ENCODE measurements around the gene CDKN2B-AS1. TPM values are rescaled to one million over a fixed set of nuclear protein-coding genes. Genes with fewer than 3 reads are reported as not detected.
"Not testable (repeated sequence)": the region's sequence is repeated elsewhere in the genome, so short reads cannot be mapped to it uniquely, and the experiment has no call there.

The CDKN2B-AS1 gene
- 1 to 10 TPM in 2 of 4 donors, under 1 TPM in 2; 0.49 to 2.0 (median 1.0) TPM for total RNA-seq
- 100 to 1,000 TPM in 2 of 3 donors, 10 to 100 TPM in 1; 31.1 to 264 (median 250) TPM for polyA plus RNA-seq

GRCh38 chr9:21994556-21995005, at the start of gene CDKN2B-AS1:
CDKN2B-AS1 (plus strand) TSS chr9:21994791.
- Histone ChIP-seq H3K4me1 (peaks cover 0 to 25% (median 10%) of the 10 kb centered on the region in 4 donors), H3K36me3 (no peaks in the 10 kb centered on the region), H3K27me3 (peaks cover 20 to 64% (median 28%) of the 10 kb centered on the region in 3 donors), H3K9me3 (no peaks in the 10 kb centered on the region), H3K4me3 (peak within 1 kb of the TSS; percentile 57 to 92 (median 72)), H3K27ac (peak within 1 kb of the TSS; percentile 70 to 85 (median 76))
- intact Hi-C loops (cut with DNase I) = no loop called here
- WGBS, 2 donors = 0 to 1% methylated on average over 43 of the region's 43 CpGs
- no peak for TF ChIP-seq POLR2AphosphoS5 (IDR thresholded peaks at IDR 0.05)
- TF ChIP-seq POLR2A (IDR thresholded peaks at IDR 0.05) = no peak
- TF ChIP-seq CTCF (IDR thresholded peaks at IDR 0.05) = no peak
- no peak for TF ChIP-seq EP300 (IDR thresholded peaks at IDR 0.05)
- no peak for DNase-seq

GRCh38 chr9:21945606-21946005, 49.0 kb upstream of the CDKN2B-AS1 start:
- Histone ChIP-seq H3K4me1 (no peaks in the 10 kb centered on the region), H3K27me3 (no peaks in the 10 kb centered on the region), H3K4me3 (no peak overlapping the region), H3K9me3 (no peaks in the 10 kb centered on the region), H3K36me3 (no peaks in the 10 kb centered on the region), H3K27ac (no peak overlapping the region)
- WGBS, 2 donors = 90% methylated on average over 2 of the region's 2 CpGs
- no peak for TF ChIP-seq POLR2AphosphoS5 (IDR thresholded peaks at IDR 0.05)
- TF ChIP-seq EP300 (IDR thresholded peaks at IDR 0.05) = no peak
- no peak for TF ChIP-seq CTCF (IDR thresholded peaks at IDR 0.05)
- TF ChIP-seq POLR2A (IDR thresholded peaks at IDR 0.05) = no peak
- intact Hi-C loops (cut with DNase I) = no loop called here
- DNase-seq = no peak

- H3K4me3 ChIP-seq = no peak overlapping the region
- H3K4me1 ChIP-seq = no peaks in the 10 kb centered on the region
- intact Hi-C loops (cut with DNase I) = no loop called here
- H3K27ac ChIP-seq = no peak overlapping the region
- 84 to 87% methylated on average over 2 of the region's 2 CpGs for WGBS, 2 donors
- H3K9me3 ChIP-seq = peaks cover 0 to 4% (median 1%) of the 10 kb centered on the region in 4 donors
- no peak for DNase-seq
- H3K27me3 ChIP-seq = peaks cover 0 to 17% (median 12%) of the 10 kb centered on the region in 3 donors
- H3K36me3 ChIP-seq = no peaks in the 10 kb centered on the region
- no peak for TF ChIP-seq EP300 (IDR thresholded peaks at IDR 0.05)
- no peak for TF ChIP-seq POLR2A (IDR thresholded peaks at IDR 0.05)
- TF ChIP-seq POLR2AphosphoS5 (IDR thresholded peaks at IDR 0.05) = no peak
- no peak for TF ChIP-seq CTCF (IDR thresholded peaks at IDR 0.05)
Measured at GRCh38 chr9:21958833-21959232, 35.8 kb upstream of the CDKN2B-AS1 start.

- peaks cover 2 to 22% (median 15%) of the 10 kb centered on the region in 3 donors for H3K27me3 ChIP-seq
- WGBS, 2 donors = 93 to 96% methylated on average over 32 to 33 of the region's 33 CpGs
- DNase-seq; H3K36me3 ChIP-seq; H3K4me1 ChIP-seq; H3K9me3 ChIP-seq; H3K4me3 ChIP-seq; intact Hi-C loops (cut with DNase I); H3K27ac ChIP-seq: not testable (repeated sequence)
Measured at GRCh38 chr9:21959268-21959667, 35.3 kb upstream of the CDKN2B-AS1 start.

- H3K36me3 ChIP-seq = no peaks in the 10 kb centered on the region
- DNase-seq = no peak
- TF ChIP-seq EP300 (IDR thresholded peaks at IDR 0.05) (no peak), POLR2A (IDR thresholded peaks at IDR 0.05) (no peak), CTCF (IDR thresholded peaks at IDR 0.05) (no peak), POLR2AphosphoS5 (IDR thresholded peaks at IDR 0.05) (no peak)
- 90 to 95% methylated on average over 2 of the region's 2 CpGs for WGBS, 2 donors
- H3K9me3 ChIP-seq = peaks cover 0 to 4% (median 1%) of the 10 kb centered on the region in 4 donors
- no peak overlapping the region for H3K27ac ChIP-seq
- intact Hi-C loops (cut with DNase I) = no loop called here
- peaks cover 0 to 17% (median 12%) of the 10 kb centered on the region in 4 donors for H3K4me1 ChIP-seq
- peaks cover 15 to 45% (median 38%) of the 10 kb centered on the region in 3 donors for H3K27me3 ChIP-seq
- H3K4me3 ChIP-seq = no peak overlapping the region
Measured at GRCh38 chr9:21961569-21961968, 33.0 kb upstream of the CDKN2B-AS1 start.

Data from sigmoid colon (tissue), 7 donors.